Endothelial cell of umbilical vein (primary cell): ENCODE measurements around the gene RFXANK. TPM values are rescaled to one million over a fixed set of nuclear protein-coding genes. Genes with fewer than 3 reads are reported as not detected.
A peak's percentile ranks its signal among the peaks of the same experiment; 100 is the strongest.

Experiments
- BruUV-seq: library from RNA; stranded (reverse); fragments of 400-500 nt; replicated peaks from 2 replicates; lab custom pipeline; 2021; lab: Mats Ljungman, UMichigan
- CTCF ChIA-PET: fragments of 300-600, 350-600 bp; sonication (Branson Sonifier 250); formaldehyde crosslinking; loops from one replicate; lab custom pipeline; 2021; ENCODE audit warnings: antibody characterized with exemption, inconsistent platforms; lab: Charles Lee
- POLR2A ChIA-PET: fragments of 300-600, 350-600 bp; sonication (Branson Sonifier 250); formaldehyde crosslinking; loops from one replicate; lab custom pipeline; 2021; ENCODE audit warnings: antibody characterized with exemption, inconsistent platforms; lab: Charles Lee
- DNase-seq: peaks from one replicate; pipeline ENCODE4 v3.0.0-alpha.2; 2011; ENCODE audit warnings: low read depth, low spot score
- FAIRE-seq: peaks from 2 replicates; lab custom pipeline; 2011; peaks lifted over from hg19 to GRCh38; lab: Jason Lieb, UNC
- H2AFZ ChIP-seq: 2 replicates; pipeline ENCODE4 v1.6.0; 2012; ENCODE audit warnings: low read depth, low read length, control low read depth, inconsistent platforms
- H3K27ac ChIP-seq: 2 replicates; pipeline ENCODE4 v1.5.1; 2011; ENCODE audit warnings: low read depth, mild to moderate bottlenecking, control low read depth, low read length, moderate library complexity; ENCODE audit not compliant: insufficient read depth
- H3K27me3 ChIP-seq, 2 experiments: 2 replicates each; pipeline versions ENCODE4 v1.6.0 to v1.6.1; 2011; ENCODE audit warnings: low read length in 2 of 2, mixed read lengths in 1 of 2; ENCODE audit not compliant: control insufficient read depth in 2 of 2, insufficient read depth in 2 of 2
- H3K36me3 ChIP-seq, 2 experiments: 2 replicates in 1 of 2; 3 replicates in 1 of 2; pipeline ENCODE4 v1.5.1; 2011; ENCODE audit warnings: low read length in 2 of 2, mild to moderate bottlenecking in 1 of 2, moderate library complexity in 1 of 2; ENCODE audit not compliant: control insufficient read depth in 2 of 2, insufficient read depth in 2 of 2; ENCODE audit errors: extremely low read depth in 1 of 2
- H3K4me1 ChIP-seq: 3 replicates; pipeline ENCODE4 v1.5.1; 2011; ENCODE audit warnings: mild to moderate bottlenecking, low read length; ENCODE audit not compliant: control insufficient read depth, insufficient read depth; ENCODE audit errors: extremely low read depth
- H3K4me2 ChIP-seq: 2 replicates; pipeline ENCODE4 v1.6.1; 2011; ENCODE audit warnings: low read length, control low read depth, mixed read lengths; ENCODE audit not compliant: insufficient read depth
- H3K4me3 ChIP-seq, 3 experiments: fragments of 200-600 bp in 1 of 3; sonication (generic), shearing (Covaris generic) in 1 of 3; replicated peaks in 1 of 3; 2 replicates each; pipeline ENCODE4 v1.5.1; 2011 to 2016; ENCODE audit warnings: control low read depth in 3 of 3, low read length in 3 of 3, mild to moderate bottlenecking in 2 of 3, inconsistent platforms in 1 of 3, low read depth in 1 of 3, moderate library complexity in 1 of 3; ENCODE audit not compliant: insufficient read depth in 1 of 3
- H3K79me2 ChIP-seq: 2 replicates; pipeline ENCODE4 v1.6.0; 2012; ENCODE audit warnings: low read length, inconsistent platforms; ENCODE audit not compliant: control insufficient read depth, insufficient read depth
- H3K9ac ChIP-seq: replicated peaks from 2 replicates; pipeline ENCODE3; 2011; ENCODE audit warnings: low read length, control low read depth; ENCODE audit not compliant: insufficient read depth; ENCODE audit errors: extremely low read depth
- H3K9me1 ChIP-seq: replicated peaks from 3 replicates; pipeline ENCODE4 v1.6.0; 2011; ENCODE audit warnings: mild to moderate bottlenecking, low read length; ENCODE audit not compliant: control insufficient read depth, insufficient read depth; ENCODE audit errors: extremely low read depth
- H3K9me3 ChIP-seq: replicated peaks from 2 replicates; pipeline ENCODE4 v1.5.1; 2012; ENCODE audit warnings: low read length, inconsistent platforms; ENCODE audit not compliant: control insufficient read depth, insufficient read depth
- H4K20me1 ChIP-seq: replicated peaks from 2 replicates; pipeline ENCODE3; 2011; ENCODE audit warnings: mild to moderate bottlenecking, low read length; ENCODE audit not compliant: control insufficient read depth, insufficient read depth; ENCODE audit errors: extremely low read depth
- CTCF ChIP-seq, 2 donors: IDR thresholded peaks; 1 replicate in 1 of 2; 2 replicates in 1 of 2; pipeline ENCODE4 v1.5.1; 2011; ENCODE audit warnings: low read length in 2 of 2, mild to moderate bottlenecking in 2 of 2, moderate library complexity in 2 of 2, control low read depth in 1 of 2, inconsistent platforms in 1 of 2, low read depth in 1 of 2; ENCODE audit not compliant: insufficient read depth in 1 of 2; ENCODE audit errors: extremely low read depth in 1 of 2
- EZH2 ChIP-seq: IDR thresholded peaks from 2 replicates; pipeline ENCODE4 v1.6.1; 2012; ENCODE audit warnings: borderline replicate concordance, low read depth, mild to moderate bottlenecking, moderate library complexity, low read length, inconsistent platforms; ENCODE audit not compliant: severe bottlenecking
- FOS ChIP-seq: IDR thresholded peaks from 2 replicates; pipeline ENCODE4 v1.6.1; 2011; ENCODE audit warnings: mild to moderate bottlenecking, low read length, moderate library complexity, borderline replicate concordance; ENCODE audit not compliant: insufficient read depth
- GATA2 ChIP-seq: IDR thresholded peaks from 2 replicates; pipeline ENCODE4 v1.7.0; 2011; ENCODE audit warnings: low read depth, mild to moderate bottlenecking, moderate library complexity, mixed read lengths, low read length; ENCODE audit not compliant: insufficient read length, insufficient read depth
- JUN ChIP-seq: IDR thresholded peaks from 2 replicates; pipeline ENCODE4 v1.6.1; 2011; ENCODE audit warnings: borderline replicate concordance, low read depth; ENCODE audit not compliant: insufficient read length, insufficient read depth
- MAX ChIP-seq: IDR thresholded peaks from 2 replicates; pipeline ENCODE4 v1.6.1; 2011; ENCODE audit not compliant: insufficient read depth, insufficient read length
- MYC ChIP-seq: IDR thresholded peaks from one replicate; pipeline ENCODE4 v1.6.1; 2011; ENCODE audit warnings: mild to moderate bottlenecking, low read depth, low read length
- POLR2A ChIP-seq: IDR thresholded peaks from 2 replicates; pipeline ENCODE4 v1.6.1; 2012; ENCODE audit warnings: low read depth, mild to moderate bottlenecking, control low read depth, low read length
- POLR2AphosphoS5 ChIP-seq: IDR thresholded peaks from 2 replicates; pipeline ENCODE4 v1.6.1; 2012; ENCODE audit warnings: low read depth, mild to moderate bottlenecking, control low read depth, low read length, moderate library complexity; ENCODE audit not compliant: insufficient read depth
- dilution Hi-C: fragments of 300-500 bp; cut with MboI; formaldehyde crosslinking; loops from one replicate; pipeline ENCODE4 v1.15.0; 2019; ENCODE audit warnings: low sequenced_read_pairs; ENCODE audit not compliant: extremely low pct_ligation_motif_present
- intact Hi-C: fragments of 100-400 bp; cut with micrococcal nuclease; formaldehyde crosslinking; loops from one replicate; pipeline ENCODE4 v1.10.0; 2022
- polyA plus RNA-seq, 4 experiments: library from polyadenylated mRNA; depleted of rRNA in 3 of 4; stranded (reverse) in 3 of 4; unstranded in 1 of 4; fragments of >200 nt; gene quantifications; 2 replicates each; pipeline versions ENCODE4 v1.2.1 to v1.2.3, GENCODE V29; 2011 to 2012; ENCODE audit warnings: missing spikeins in 1 of 4
- total RNA-seq: library from RNA; stranded (reverse); gene quantifications from 2 replicates; pipeline ENCODE4 v1.2.3, GENCODE V29; 2021

Gene RFXANK
- total and polyA plus RNA-seq, 2 donors (not counting 3 experiments of a cell fraction or from before 2014, with no cell fraction given): 105 to 124 TPM

- no peaks in the 10 kb centered on the region for H4K20me1 ChIP-seq
- peak; percentile 50 for DNase-seq
- no peaks in the 10 kb centered on the region for H3K36me3 ChIP-seq
- no peaks in the 10 kb centered on the region for H3K79me2 ChIP-seq
- intact Hi-C loops: no loop called here
- H3K9ac ChIP-seq: no peak overlapping the region
- H3K27me3 ChIP-seq: peaks cover 10 to 11% of the 10 kb centered on the region in 2 experiments
- no TSS peak for BruUV-seq
- FAIRE-seq: peak; percentile 64
- no peak overlapping the region for H2AFZ ChIP-seq
- CTCF ChIA-PET: interaction anchor here (1.5 to 2.9 kb wide), 2 partner anchors 10 to 15 kb away, joined by 8 to 9 read pairs; no protein-coding TSS in a partner anchor
- no peaks in the 10 kb centered on the region for H3K9me3 ChIP-seq
- no peak overlapping the region for H3K4me3 ChIP-seq
- POLR2A ChIA-PET: no interaction called here
- no peak overlapping the region for H3K27ac ChIP-seq
- TF ChIP-seq POLR2A (no peak), MAX (no peak), CTCF (IDR thresholded peaks at IDR 0.05; ENCODE audit: extremely low read depth in 1 of 2, insufficient read depth in 1 of 2, low read depth in 1 of 2, low read length in 2 of 2) (no peak), GATA2 (no peak), POLR2AphosphoS5 (no peak), EZH2 (no peak), FOS (no peak), JUN (no peak), MYC (no peak)
- no peaks in the 10 kb centered on the region for H3K9me1 ChIP-seq
- no peaks in the 10 kb centered on the region for H3K4me1 ChIP-seq
- no peak overlapping the region for H3K4me2 ChIP-seq
- dilution Hi-C loops: no loop called here
Measured at GRCh38 chr19:19214892-19215291, 22.8 kb downstream of the RFXANK start.
